Neural crest cell (in vitro differentiated cells): ENCODE measurements around the gene KCNJ11. TPM values are rescaled to one million over a fixed set of nuclear protein-coding genes. Genes with fewer than 3 reads are reported as not detected.

ENCODE experiments used
- DNase-seq: peaks from one replicate; pipeline ENCODE4 v3.0.0; 2021; ENCODE audit warnings: low read depth, mixed read lengths, low spot score
- H3K27ac Mint-ChIP-seq: one replicate; pipeline ENCODE4 v1.8.0; 2021; ENCODE audit warnings: mild to moderate bottlenecking, mixed read lengths; ENCODE audit not compliant: unreplicated experiment
- H3K27me3 Mint-ChIP-seq: 2 replicates; pipeline ENCODE4 v1.8.0; 2021; ENCODE audit warnings: low read depth, mild to moderate bottlenecking, mixed read lengths
- H3K36me3 Mint-ChIP-seq: 2 replicates; pipeline ENCODE4 v1.8.0; 2021; ENCODE audit warnings: low read depth, mild to moderate bottlenecking, mixed read lengths
- H3K4me1 Mint-ChIP-seq: 2 replicates; pipeline ENCODE4 v1.8.0; 2021; ENCODE audit warnings: mixed read lengths
- H3K4me3 Mint-ChIP-seq: one replicate; pipeline ENCODE4 v1.8.0; 2021; ENCODE audit warnings: mild to moderate bottlenecking, mixed read lengths
- H3K9me3 Mint-ChIP-seq: 2 replicates; pipeline ENCODE4 v1.8.0; 2021; ENCODE audit warnings: mixed read lengths
- CTCF ChIP-seq: fragments of 200-600 bp; sonication (generic); conservative IDR thresholded peaks from 2 replicates; pipeline ENCODE4 v1.5.0; 2021; ENCODE audit warnings: antibody characterized with exemption, mild to moderate bottlenecking
- total RNA-seq: library from RNA; stranded (reverse); gene quantifications from 2 replicates; pipeline ENCODE4 v1.2.1, GENCODE V29; 2021

The KCNJ11 gene
- total RNA-seq, 1 donor from 2014 or later = 2.3 TPM

GRCh38 chr11:17418444-17419081 is 30.1 kb upstream of the KCNJ11 start:
- H3K9me3 Mint-ChIP-seq = no peaks in the 10 kb centered on the region
- no peak for DNase-seq
- H3K27ac Mint-ChIP-seq = no peak overlapping the region
- no peak overlapping the region for H3K4me3 Mint-ChIP-seq
- H3K4me1 Mint-ChIP-seq = peaks cover 2% of the 10 kb centered on the region
- H3K36me3 Mint-ChIP-seq = no peaks in the 10 kb centered on the region
- H3K27me3 Mint-ChIP-seq = peaks cover 14% of the 10 kb centered on the region
- TF ChIP-seq CTCF = no peak

GRCh38 chr11:17416492-17416891 is 28.0 kb upstream of the KCNJ11 start:
- Mint-ChIP-seq H3K27ac (no peak overlapping the region), H3K4me1 (peaks cover 17% of the 10 kb centered on the region), H3K4me3 (no peak overlapping the region), H3K27me3 (peaks cover 14% of the 10 kb centered on the region), H3K9me3 (no peaks in the 10 kb centered on the region), H3K36me3 (no peaks in the 10 kb centered on the region)
- no peak for TF ChIP-seq CTCF
- no peak for DNase-seq

- Mint-ChIP-seq H3K4me3 (no peak overlapping the region), H3K27me3 (peaks cover 11% of the 10 kb centered on the region), H3K9me3 (no peaks in the 10 kb centered on the region), H3K4me1 (peaks cover 17% of the 10 kb centered on the region), H3K36me3 (no peaks in the 10 kb centered on the region), H3K27ac (no peak overlapping the region)
- no peak for TF ChIP-seq CTCF
- DNase-seq = no peak
Observed at GRCh38 chr11:17415523-17416104, 27.2 kb upstream of the KCNJ11 start.

GRCh38 chr11:17414992-17415391 is 26.5 kb upstream of the KCNJ11 start:
- no peak for DNase-seq
- peaks cover 17% of the 10 kb centered on the region for H3K4me1 Mint-ChIP-seq
- H3K36me3 Mint-ChIP-seq = no peaks in the 10 kb centered on the region
- H3K4me3 Mint-ChIP-seq = no peak overlapping the region
- H3K27me3 Mint-ChIP-seq = peaks cover 11% of the 10 kb centered on the region
- TF ChIP-seq CTCF = no peak
- H3K9me3 Mint-ChIP-seq = no peaks in the 10 kb centered on the region
- no peak overlapping the region for H3K27ac Mint-ChIP-seq

GRCh38 chr11:17414317-17414737 is 25.9 kb upstream of the KCNJ11 start:
- H3K9me3 Mint-ChIP-seq = no peaks in the 10 kb centered on the region
- peaks cover 17% of the 10 kb centered on the region for H3K4me1 Mint-ChIP-seq
- TF ChIP-seq CTCF = no peak
- no peak overlapping the region for H3K27ac Mint-ChIP-seq
- DNase-seq = no peak
- no peaks in the 10 kb centered on the region for H3K36me3 Mint-ChIP-seq
- H3K4me3 Mint-ChIP-seq = no peak overlapping the region
- peaks cover 9% of the 10 kb centered on the region for H3K27me3 Mint-ChIP-seq
